ENCODE measurements around the gene TLL2.

DNA sequence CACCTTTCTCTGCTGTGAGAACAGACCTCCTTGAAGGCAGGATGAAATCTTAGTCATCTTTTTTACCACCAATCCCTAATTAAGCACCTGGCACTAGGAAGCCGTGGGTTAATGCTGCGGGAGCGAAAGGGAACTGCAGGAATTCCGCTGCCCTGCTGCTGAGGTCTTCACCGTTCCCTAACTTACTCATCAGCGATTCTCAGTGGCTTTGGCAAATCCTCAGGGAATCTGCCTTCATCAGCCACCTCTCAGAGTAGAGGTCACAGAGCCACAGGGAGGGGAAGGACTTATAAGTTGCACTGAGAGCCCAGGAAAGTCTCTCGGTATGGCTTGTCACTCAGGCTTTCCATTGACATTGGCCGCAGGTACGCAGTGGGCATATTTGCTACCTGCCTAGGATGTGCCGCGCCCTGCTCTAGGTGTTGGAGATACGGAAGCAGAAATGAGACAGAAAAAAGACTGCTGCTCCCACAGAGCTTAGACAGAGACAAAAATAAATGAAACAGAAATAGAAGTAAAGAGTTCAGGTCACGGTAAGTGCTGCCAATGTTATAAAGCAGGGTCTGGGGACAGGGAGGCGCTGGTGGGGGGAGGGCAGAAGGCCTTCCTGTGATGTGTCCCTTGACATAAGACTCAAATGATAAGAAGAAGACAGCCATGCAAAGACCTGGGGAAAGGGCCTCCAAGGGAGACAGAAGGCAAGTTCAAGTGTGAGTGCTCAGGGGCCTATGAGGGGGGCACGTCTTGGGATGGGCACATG, 82.3 kb downstream of the TLL2 start:
- TF ChIP-seq, protein P1, sequence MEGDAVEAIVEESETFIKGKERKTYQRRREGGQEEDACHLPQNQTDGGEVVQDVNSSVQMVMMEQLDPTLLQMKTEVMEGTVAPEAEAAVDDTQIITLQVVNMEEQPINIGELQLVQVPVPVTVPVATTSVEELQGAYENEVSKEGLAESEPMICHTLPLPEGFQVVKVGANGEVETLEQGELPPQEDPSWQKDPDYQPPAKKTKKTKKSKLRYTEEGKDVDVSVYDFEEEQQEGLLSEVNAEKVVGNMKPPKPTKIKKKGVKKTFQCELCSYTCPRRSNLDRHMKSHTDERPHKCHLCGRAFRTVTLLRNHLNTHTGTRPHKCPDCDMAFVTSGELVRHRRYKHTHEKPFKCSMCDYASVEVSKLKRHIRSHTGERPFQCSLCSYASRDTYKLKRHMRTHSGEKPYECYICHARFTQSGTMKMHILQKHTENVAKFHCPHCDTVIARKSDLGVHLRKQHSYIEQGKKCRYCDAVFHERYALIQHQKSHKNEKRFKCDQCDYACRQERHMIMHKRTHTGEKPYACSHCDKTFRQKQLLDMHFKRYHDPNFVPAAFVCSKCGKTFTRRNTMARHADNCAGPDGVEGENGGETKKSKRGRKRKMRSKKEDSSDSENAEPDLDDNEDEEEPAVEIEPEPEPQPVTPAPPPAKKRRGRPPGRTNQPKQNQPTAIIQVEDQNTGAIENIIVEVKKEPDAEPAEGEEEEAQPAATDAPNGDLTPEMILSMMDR (IDR thresholded peaks at IDR 0.05), result no peak
- no peak for TF ChIP-seq POLR2A (IDR thresholded peaks at IDR 0.05)
